HG03159 (cell line): ENCODE measurements around the gene ZBTB12.
"Not testable (repeated sequence)": the region's sequence is repeated elsewhere in the genome, so short reads cannot be mapped to it uniquely, and the experiment has no call there.

ENCODE experiments used
- ATAC-seq: cut with Tn5 transposase; IDR thresholded peaks from one replicate; pipeline ENCODE4 v1.9.1; 2021; ENCODE audit warnings: mild to moderate bottlenecking, moderate library complexity; ENCODE audit not compliant: unreplicated experiment

Gene ZBTB12

GRCh38 chr6:31901953-31902643 lies at the start of gene ZBTB12:
Gene ZBTB12, minus strand, starts transcription at chr6:31902086. Its CDS starts 781 bp downstream, at chr6:31901305.
- no peak for ATAC-seq

- ATAC-seq = no peak
These were observed 48.2 kb upstream of the ZBTB12 start for GRCh38 chr6:31949926-31950548.

- no peak for ATAC-seq
These were observed 47.0 kb upstream of the ZBTB12 start for GRCh38 chr6:31948753-31949413.

GRCh38 chr6:31948306-31948705 lies 46.4 kb upstream of the ZBTB12 start:
- ATAC-seq = no peak

- no peak for ATAC-seq
These were observed 46.0 kb upstream of the ZBTB12 start for GRCh38 chr6:31947864-31948263.

- ATAC-seq = no peak
These were observed 45.3 kb upstream of the ZBTB12 start for GRCh38 chr6:31947070-31947675.

GRCh38 chr6:31946370-31946885 lies 44.5 kb upstream of the ZBTB12 start:
- no peak for ATAC-seq

GRCh38 chr6:31945507-31946369 lies 43.9 kb upstream of the ZBTB12 start, which contains the start of gene CFB:
Gene CFB, plus strand, starts transcription at chr6:31946095. Its CDS starts 127 bp downstream, at chr6:31946222.
- no peak for ATAC-seq

GRCh38 chr6:31945154-31945506 lies 43.2 kb upstream of the ZBTB12 start:
- no peak for ATAC-seq

GRCh38 chr6:31943742-31944141 lies 41.9 kb upstream of the ZBTB12 start:
- no peak for ATAC-seq

GRCh38 chr6:31940256-31940664 lies 38.4 kb upstream of the ZBTB12 start:
- ATAC-seq = no peak

GRCh38 chr6:31935823-31936222 lies 33.9 kb upstream of the ZBTB12 start:
- ATAC-seq = no peak

- no peak for ATAC-seq
These were observed 33.1 kb upstream of the ZBTB12 start for GRCh38 chr6:31935021-31935420.

- no peak for ATAC-seq
These were observed 31.7 kb upstream of the ZBTB12 start for GRCh38 chr6:31933537-31933936.

GRCh38 chr6:31932137-31932536 lies 30.3 kb upstream of the ZBTB12 start:
- ATAC-seq = not testable (repeated sequence)

- ATAC-seq = no peak
These were observed 29.1 kb upstream of the ZBTB12 start for GRCh38 chr6:31930962-31931361.

GRCh38 chr6:31928672-31928939 lies 26.7 kb upstream of the ZBTB12 start:
- ATAC-seq = no peak

- no peak for ATAC-seq
These were observed 26.2 kb upstream of the ZBTB12 start for GRCh38 chr6:31927863-31928671.

- no peak for ATAC-seq
These were observed 25.5 kb upstream of the ZBTB12 start, which contains the start of gene C2 for GRCh38 chr6:31927242-31927862. Gene C2, plus strand, starts transcription at chr6:31927717. Its CDS starts 36 bp downstream, at chr6:31927753.
